ENCODE data around the gene PDE10A.

- TF ChIP-seq GATA2 (IDR thresholded peaks at IDR 0.05; ENCODE audit: low read depth, low read length) (no peak), GATA3 (IDR thresholded peaks at IDR 0.05; ENCODE audit: low read depth, low read length) (no peak)
Observed at GRCh38 chr6:165545806-165546205, 117.2 kb downstream of the PDE10A start.

All from SH-SY5Y (cell line).